ENCODE measurements around the gene ATP11A. TPM values are rescaled to one million over a fixed set of nuclear protein-coding genes. Genes with fewer than 3 reads are reported as not detected.

The ATP11A gene
- total RNA-seq, 4 donors from 2014 or later: 23.3 to 35.5 (median 31.1) TPM

GRCh38 chr13:112690283-112690929 lies 568 bp downstream of the ATP11A start:
- peak overlapping the region; percentile 92 for H3K4me3 ChIP-seq (ENCODE audit: low read depth, poor library complexity, severe bottlenecking)
- intact Hi-C loops (cut with DNase I; ENCODE audit: low total_unique reads): no loop called here
- WGBS, 2 donors: 0 to 7% methylated on average over 3 to 47 of the region's 77 CpGs
- no peak for TF ChIP-seq CTCF (IDR thresholded peaks at IDR 0.05)
- TF ChIP-seq POLR2A (IDR thresholded peaks at IDR 0.05): no peak
- peak in 1 of 2 donors; percentile 90 for DNase-seq (ENCODE audit: low spot score in 2 of 2)

GRCh38 chr13:112692104-112692503 lies 2.3 kb downstream of the ATP11A start:
- no peak for TF ChIP-seq POLR2A (IDR thresholded peaks at IDR 0.05)
- no peak for TF ChIP-seq CTCF (IDR thresholded peaks at IDR 0.05)
- intact Hi-C loops (cut with DNase I; ENCODE audit: low total_unique reads): no loop called here
- WGBS, 2 donors: 84 to 85% methylated on average over 11 of the region's 11 CpGs
- no peak overlapping the region for H3K4me3 ChIP-seq (ENCODE audit: low read depth, poor library complexity, severe bottlenecking)
- DNase-seq (ENCODE audit: low spot score in 2 of 2): peak in 1 of 2 donors; percentile 29

GRCh38 chr13:112692586-112692985 lies 2.7 kb downstream of the ATP11A start:
- TF ChIP-seq CTCF (IDR thresholded peaks at IDR 0.05) (no peak), POLR2A (IDR thresholded peaks at IDR 0.05) (no peak)
- H3K4me3 ChIP-seq (ENCODE audit: low read depth, poor library complexity, severe bottlenecking): no peak overlapping the region
- DNase-seq (ENCODE audit: low spot score in 2 of 2): no peak
- WGBS, 2 donors: 96% methylated on average over 5 of the region's 5 CpGs
- intact Hi-C loops (cut with DNase I; ENCODE audit: low total_unique reads): no loop called here

- WGBS, 2 donors: 78 to 85% methylated on average over 13 of the region's 13 CpGs
- intact Hi-C loops (cut with DNase I; ENCODE audit: low total_unique reads): no loop called here
- DNase-seq (ENCODE audit: low spot score in 2 of 2): peak in 1 of 2 donors; percentile 79
- TF ChIP-seq POLR2A (IDR thresholded peaks at IDR 0.05): no peak
- no peak for TF ChIP-seq CTCF (IDR thresholded peaks at IDR 0.05)
- no peak overlapping the region for H3K4me3 ChIP-seq (ENCODE audit: low read depth, poor library complexity, severe bottlenecking)
These were observed 4.1 kb downstream of the ATP11A start for GRCh38 chr13:112693831-112694497.

- 83 to 92% methylated on average over 4 of the region's 4 CpGs for WGBS, 2 donors
- H3K4me3 ChIP-seq (ENCODE audit: low read depth, poor library complexity, severe bottlenecking): no peak overlapping the region
- intact Hi-C loops (cut with DNase I; ENCODE audit: low total_unique reads): no loop called here
- peak in 1 of 2 donors; percentile 20 for DNase-seq (ENCODE audit: low spot score in 2 of 2)
- no peak for TF ChIP-seq POLR2A (IDR thresholded peaks at IDR 0.05)
- TF ChIP-seq CTCF (IDR thresholded peaks at IDR 0.05): no peak
These were observed 5.3 kb downstream of the ATP11A start for GRCh38 chr13:112695121-112695520.
